Activated CD4-positive, alpha-beta T cell treated with anti-CD3 and anti-CD28 coated beads for 4 hours (primary cell): Measurements from ENCODE around the gene SAA4.
"Not testable (repeated sequence)": the region's sequence is repeated elsewhere in the genome, so short reads cannot be mapped to it uniquely, and the experiment has no call there.

ENCODE experiments used
- DNase-seq, 2 donors: peaks; one replicate each; pipeline ENCODE4 v3.0.0-alpha.2; 2020

The SAA4 gene

DNA sequence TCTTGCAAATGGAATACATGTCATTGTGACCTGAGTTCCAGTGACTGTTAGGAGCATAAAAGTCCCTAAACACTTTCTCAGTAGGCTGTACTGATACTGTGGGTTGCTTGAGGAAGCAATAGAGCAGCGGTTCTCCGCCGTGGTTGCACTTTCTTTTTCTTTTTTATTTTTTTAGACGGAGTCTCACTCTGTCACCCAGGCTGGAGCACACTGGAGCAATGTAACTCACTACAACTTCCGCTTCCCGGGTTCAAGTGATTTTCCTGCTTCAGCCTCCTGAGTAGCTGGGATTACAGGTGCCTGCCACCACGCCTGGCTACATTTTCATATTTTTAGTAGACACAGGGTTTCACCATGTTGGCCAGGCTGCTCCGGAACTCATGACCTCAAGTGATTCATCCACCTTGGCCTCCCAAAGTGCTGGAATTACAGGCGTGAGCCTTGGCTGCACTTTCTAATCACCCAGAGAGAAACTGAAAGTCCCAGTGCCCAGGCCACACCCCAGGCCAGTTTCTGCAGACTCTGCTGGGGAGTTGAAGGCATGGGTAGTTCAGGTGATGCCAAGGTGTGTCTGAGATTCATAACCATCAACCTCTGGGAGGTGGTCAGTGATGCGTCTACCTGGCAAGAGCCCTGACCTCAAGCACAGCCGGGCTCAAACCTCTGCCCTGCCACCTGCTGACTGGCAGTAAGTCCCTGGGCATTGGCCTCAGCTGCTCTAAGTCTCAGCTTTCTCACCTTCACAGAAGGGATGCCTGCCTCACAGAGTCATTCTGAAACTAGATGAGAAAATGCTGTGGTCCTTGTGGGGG lies 10.0 kb upstream of the SAA4 start:
- not testable (repeated sequence) for DNase-seq

DNA sequence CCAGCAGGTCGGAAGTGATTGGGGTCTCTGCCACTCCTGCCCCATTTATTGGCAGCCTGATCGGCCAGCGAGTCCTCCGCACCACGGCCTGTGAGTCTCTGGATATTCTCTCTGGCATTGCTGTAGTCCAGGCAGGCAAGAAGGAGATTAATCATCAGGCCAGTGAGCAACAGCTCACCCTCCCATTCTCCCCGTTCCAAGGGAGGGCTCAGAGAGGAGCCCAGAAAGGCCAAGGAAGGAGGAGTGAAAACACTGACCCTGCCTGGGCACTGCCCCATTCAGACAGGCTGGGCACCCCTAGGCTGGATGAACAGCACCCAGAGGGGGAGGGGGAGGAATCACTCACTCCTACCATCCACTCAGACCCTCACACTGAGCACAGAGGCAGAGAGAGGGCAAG lies 8.8 kb upstream of the SAA4 start:
- DNase-seq, result no peak

DNA sequence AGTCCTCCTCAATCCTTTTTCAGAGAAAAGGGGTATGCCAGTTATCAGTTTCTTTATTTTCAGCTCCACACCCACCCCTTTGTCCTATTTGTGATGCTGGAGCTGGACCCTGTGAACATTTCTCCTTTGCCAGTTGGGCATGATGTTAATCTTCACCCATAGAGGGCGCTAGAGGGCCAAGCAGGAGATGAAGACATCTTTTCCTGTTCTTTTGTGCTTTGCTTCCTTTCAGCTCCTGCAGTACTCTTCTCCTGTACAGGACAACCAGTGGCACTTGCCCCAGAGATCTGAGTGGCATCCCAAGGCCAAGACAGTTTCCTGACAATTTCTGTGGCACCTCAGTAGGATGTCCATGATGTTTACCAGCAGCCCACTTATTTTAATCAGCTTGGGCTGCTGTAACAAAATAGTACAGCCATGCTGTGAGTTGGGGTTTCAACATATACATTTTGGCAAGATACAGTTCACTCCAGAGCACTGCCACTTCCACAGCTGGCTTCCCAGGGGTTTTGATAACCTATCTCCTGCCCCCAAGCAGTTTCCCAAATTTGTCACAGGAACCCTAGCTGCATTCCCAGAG lies 7.3 kb upstream of the SAA4 start:
- peak; percentile 45 to 62 for DNase-seq

DNA sequence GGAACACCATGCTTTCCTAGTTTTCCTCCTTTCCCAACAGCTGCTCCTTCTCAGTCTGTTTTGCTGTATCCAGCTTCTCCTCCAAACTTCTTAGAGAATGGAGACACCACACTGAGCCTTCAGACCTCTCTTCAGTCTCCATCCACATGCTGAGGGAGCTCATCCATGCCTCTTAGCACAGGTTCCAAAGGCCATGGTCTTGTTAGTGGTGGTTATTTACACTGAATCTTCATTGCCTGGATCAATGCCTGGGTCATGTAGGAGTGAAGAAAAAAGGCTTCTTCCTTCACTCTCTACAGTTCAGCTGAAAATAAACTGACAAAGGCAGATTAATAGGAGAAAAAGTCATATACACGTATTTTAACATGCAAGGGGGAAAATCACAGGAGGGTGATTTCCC lies 3.1 kb upstream of the SAA4 start:
- no peak for DNase-seq

DNA sequence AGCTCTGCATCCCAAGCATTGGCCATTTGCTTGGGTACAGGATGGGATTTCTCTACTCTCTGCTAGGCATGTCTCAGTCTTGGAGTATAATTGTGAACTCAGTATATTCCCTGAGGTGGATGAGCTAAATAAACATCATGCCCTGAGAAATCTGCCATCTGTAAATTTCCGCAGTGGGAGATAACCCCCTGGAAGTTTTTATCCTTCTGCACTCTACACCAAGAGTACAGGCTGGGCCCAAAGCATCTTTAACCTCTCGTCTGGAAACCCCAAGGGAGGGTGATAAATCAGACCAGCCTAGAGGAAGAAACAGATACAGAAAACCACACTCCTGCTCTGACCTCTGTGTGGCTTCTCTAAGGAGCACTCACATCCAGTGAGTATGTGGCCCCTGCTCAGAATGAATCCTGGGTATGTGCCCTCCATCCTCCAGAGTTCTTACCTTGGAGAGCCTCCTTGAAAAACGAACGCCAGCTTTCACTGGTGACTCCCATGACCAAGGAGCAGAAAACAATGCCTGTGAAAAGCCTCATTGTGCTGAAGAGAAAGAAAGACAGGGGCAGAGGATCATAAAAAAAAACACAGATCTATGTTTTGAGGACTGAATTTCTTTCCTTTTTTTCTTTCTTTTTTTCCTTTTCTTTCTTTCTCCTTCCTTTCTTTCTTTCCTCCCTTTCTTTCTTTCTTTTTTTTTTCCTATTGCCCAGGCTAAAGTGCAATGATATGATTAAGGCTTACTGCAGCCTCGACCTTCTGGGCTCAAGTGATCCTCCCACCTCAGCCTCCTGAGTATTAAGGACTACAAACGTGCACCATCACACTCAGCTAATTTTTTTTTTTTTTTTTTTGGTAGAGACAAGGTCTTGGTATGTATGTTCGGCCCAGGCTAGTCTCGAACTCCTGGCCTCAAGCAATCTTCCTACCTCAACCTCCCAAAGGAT lies 938 bp downstream of the SAA4 start:
- no peak for DNase-seq

DNA sequence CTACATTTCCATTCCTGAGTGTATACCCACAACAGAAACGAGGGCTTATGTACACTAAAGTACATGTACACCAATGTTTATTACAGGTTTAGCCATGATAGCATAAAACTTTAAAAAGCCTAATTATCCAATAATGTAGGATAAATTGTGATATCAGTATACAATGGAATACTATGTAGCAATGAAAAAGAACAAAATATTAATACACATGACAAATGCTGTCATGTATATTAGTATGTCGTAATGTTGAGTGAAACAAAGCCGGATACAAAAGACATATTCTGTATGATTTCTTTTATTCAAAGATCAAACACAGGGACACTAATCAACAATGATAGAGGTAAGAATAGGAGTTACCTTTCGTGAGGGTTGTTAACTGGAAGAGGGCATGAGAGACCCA lies 2.7 kb downstream of the SAA4 start:
- DNase-seq, result no peak

DNA sequence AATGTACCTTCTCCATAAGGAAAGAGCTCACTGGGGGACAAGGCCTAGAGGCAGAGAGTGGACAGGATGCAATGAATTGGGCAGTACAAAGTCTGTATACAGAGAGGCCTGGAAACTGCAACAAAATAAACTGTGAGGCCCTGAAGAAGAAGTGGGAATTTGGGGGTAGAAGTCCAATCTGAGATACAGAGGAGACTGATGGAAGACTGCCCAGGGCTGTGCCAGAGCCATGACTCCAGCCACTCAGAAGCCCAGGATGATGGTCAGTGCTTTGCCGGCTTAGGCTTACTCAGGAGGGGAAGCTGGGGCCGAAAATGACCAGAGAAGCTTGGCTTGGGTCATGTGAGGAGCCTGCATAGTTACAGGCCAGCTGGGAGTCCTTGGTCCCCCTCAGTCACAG lies 5.7 kb downstream of the SAA4 start:
- no peak for DNase-seq

DNA sequence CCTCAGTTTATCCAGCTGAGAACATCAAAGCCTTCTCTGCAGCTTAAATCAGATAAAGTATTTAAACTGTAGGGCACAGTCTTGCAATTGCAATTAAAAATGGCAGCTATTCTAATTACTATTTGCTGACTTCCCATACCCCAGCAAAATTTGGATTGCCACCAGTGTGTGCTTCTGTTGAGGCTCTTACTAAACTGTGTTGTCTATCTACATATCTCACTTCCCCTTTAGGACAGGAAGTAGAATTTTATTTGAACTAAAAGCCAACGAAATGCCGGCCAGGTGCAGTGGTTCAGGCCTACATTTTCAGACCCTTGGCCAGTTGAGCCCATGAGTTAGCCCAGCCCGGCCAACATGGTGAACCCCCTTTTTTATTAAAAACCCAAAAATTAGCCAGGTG lies 7.1 kb downstream of the SAA4 start:
- no peak for DNase-seq

DNA sequence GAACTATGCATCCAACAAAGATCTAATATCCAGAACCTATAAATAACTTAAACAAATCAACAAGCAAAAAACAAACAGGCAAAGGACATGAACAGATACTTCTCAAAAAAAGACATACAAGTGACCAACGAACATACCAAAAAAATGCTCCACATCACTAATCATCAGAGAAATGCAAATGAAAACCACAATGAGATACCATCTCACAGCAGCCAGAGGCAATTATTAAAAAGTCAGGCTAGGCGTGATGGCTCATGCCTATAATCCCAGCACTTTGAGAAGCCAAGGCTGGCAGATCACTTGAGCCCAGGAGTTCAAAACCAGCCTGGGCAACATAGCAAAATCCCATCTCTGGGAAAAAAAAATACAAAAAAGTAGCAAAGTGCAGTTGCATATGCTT lies 10.7 kb downstream of the SAA4 start:
- no peak for DNase-seq

DNA sequence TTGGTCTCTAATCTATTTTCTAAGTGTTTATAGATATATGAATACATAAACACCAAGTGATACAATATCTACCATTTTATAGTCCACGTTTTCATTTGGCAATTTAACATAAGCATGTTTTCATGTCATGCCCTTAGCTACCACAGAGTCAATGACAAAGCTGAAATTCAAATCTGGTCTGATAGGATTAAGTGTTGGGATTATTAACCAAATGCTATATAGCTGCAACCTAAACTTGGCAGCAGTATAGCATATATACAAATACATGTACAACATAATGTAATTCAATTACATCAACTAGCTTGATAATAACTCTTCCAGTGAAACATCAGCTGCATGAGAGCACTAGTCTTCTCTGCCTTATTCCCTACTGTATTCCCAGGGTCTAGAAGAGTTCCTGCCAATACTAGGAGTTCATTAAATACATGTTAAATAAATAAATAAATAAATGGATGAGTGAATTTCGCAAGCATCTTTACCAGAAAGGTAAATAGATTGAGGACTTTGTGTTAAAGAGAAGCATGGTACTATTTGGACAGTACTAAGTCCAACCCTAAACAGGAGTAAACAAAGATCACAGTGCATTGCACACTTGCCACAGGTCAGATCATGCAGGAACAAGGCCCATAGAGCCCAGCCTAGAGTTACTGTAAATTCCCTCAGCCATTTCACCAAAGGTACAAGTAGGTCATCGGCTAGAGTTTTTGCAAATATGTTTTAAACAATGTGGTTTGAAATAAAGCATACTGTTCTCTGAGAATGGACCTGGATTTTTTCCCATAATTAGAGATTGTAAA lies 12.8 kb downstream of the SAA4 start:
- DNase-seq, result no peak

DNA sequence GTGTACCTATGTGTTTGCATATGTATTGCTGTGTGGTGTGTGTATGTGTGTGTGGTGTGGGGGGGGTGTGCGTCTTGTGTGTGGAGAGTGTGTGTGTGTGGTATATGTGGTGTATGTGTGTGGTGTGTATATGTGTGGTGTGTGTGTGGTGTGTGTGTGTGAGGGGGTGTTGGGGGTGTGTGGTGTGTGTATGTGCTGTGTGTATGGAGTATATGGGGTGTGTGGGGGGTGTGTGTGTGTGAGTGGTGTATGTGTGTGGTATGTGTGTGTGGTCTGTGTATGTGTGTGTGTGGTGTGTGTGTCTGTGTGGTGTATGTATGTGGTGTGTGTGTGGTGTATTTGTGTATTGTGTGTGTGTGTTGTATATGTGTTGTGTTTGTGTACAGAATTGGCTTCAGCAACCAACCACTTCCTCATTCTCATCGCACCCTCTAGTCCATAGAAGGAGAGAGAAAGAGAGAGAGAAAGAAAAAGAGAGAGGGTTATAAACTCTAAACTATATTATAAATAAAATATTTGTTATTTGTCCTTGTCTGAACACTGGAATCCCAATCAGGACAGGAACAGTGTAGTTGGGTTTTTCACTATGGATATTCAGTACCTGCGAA lies 13.7 kb downstream of the SAA4 start:
- DNase-seq, result no peak

DNA sequence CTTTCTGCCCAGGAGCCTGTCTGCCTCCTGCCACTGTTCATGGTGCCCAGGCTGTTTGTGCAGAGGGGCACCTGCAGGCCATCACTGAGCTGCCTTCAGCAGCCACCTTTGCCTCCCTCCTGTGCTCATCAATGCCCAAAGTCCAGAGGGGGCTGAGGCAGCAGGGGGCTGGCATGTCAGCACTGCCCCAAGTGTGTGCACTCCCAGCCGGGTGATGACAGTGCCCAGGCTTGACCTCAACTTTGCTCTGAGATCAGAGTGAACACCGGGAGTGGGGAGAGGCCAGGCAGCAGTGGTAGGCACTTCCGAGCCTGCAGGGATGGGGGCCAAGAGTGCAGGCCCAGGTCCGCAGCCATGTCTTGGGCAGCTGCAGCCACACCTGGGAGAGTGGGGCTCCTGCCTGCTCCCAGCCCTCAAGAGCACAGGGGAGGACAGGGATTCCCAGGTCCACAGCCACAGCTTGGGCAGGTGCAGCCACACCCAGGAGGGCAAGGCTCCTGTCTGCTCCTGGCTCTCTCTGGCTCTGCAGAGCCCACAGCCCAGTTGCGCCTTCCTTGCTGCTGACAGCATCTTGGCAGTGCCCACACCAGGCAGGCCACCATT lies 15.2 kb downstream of the SAA4 start:
- DNase-seq, result no peak

DNA sequence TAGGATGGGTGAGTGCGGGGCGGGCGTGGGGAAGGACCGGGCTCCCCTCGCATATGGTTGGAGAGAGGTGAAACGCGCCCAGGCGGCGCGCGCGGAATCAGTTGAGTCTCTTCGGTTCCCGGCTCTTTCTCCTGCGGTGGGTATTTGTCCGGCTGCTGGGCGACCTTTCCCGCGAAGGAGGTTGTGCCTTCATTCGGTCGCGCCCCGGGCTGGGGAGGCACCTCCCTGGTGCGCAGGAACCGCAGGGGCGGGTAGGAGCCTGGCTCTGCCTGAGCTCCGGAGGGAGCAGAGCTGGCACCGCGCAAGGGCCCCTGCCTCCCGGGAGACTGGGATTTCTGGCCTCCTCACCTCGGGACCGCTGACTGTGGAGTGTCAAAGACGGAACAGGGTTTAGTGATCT lies 27.5 kb downstream of the SAA4 start:
- DNase-seq, result no peak

DNA sequence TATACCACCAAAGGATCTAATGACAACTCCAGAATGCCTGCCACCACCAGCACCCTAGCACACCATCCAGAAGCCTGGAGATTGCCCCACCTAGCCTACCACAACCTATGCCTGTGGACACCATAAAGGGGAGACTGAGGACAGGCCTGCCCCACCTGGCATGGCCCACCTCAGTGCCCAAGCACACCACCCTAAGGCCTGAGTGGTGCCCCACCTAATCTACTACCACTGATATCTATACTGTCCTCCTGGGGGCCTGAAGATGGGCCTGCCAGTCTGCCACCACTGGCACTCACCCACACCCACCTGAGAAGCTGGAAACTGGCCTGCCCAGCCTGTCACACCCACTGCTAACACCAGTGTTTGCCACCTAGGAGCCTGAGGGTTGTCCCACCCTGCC lies 31.8 kb downstream of the SAA4 start:
- no peak for DNase-seq

DNA sequence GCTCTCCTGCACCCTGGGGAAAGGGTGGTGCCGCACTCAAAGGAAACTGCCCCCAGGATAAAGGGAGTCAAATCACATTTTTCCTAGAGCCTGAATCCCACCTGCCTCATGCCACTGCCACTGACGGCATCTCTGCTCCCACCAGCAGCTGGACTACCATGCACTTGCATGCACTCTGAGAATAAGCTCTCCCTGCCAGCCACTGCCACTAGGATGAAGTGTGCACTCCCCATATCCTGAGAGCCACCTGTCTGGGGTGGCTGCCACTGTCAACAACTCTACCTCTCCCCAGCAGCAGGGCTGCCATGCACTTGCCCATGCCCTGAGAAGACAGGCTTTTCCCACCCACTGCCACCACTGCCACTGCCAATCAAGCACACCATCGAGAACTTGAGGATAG lies 32.4 kb downstream of the SAA4 start:
- no peak for DNase-seq

DNA sequence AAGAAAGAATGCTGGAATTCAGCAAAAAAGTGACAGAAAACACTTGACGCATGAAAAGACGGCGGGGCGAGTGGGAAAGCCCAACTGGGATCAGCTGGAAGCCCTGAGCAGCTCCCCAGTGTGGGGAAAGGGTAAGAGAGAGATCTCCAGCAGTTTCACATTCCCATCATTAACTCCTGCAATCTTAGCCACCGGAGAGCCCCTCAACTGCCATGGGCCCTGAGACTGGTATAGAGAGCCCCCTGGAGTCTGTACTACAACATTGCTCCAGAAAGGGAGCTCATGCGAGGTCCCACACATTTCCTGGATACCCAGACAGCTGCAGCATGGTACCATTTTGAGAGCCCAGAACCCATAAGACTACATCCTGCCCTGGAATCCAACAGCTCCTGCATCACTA lies 32.9 kb downstream of the SAA4 start:
- DNase-seq, result no peak

DNA sequence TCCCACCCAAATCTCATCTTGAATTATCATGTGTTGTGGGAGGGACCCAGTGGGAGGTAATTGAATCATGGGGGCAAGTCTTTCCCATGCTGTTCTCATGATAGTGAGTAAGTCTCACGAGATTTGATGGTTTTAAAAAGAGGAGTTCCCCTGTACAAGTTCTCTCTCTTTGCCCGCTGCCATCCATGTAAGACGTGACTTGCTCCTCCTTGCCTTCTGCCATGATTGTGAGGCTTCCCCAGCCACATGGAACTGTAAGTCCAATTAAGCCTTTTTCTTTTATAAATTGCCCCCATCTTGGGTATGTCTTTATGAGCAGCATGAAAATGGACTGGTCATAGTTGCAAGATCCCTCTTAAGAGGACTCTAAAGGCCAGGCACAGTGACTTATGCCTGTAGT lies 38.9 kb downstream of the SAA4 start:
- not testable (repeated sequence) for DNase-seq

DNA sequence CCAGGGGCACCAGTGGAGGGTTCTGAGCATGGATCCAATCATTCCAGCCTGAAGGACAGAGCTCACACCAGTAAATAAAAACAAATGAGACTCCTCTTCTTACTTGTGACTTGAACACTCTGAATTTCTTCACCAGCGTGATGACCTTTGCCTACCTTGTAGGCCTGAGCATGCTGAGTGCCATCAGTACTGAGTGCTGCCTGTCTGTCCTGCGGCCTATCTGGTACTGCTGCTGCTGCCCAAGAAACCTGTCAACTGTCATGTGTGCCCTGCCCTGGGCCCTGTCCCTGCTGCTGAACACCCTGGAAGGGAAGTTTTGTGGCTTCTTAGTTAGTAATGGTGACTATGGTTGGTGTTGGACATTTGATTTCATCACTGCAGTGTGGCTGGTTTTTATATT lies 40.1 kb downstream of the SAA4 start:
- DNase-seq, result no peak

DNA sequence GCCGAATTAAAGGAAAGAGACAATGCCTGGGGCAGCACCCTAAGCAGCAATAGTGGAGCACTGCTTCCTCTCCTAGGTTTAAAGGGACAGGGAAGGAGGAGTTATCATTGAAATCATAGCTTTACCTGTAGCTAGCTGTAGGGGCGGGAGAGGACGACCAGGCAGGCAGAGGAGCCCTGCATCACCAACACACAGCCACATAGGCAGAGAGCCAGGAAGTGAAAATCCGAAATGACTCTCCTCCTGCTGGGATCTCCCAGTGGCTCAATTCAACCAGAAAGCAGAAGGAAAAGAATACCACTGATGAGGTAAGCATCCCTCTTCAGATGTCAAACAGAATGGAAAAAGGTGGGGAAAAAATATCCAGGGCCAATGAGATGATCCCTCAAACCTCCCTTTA lies 43.6 kb downstream of the SAA4 start:
- DNase-seq, result no peak

DNA sequence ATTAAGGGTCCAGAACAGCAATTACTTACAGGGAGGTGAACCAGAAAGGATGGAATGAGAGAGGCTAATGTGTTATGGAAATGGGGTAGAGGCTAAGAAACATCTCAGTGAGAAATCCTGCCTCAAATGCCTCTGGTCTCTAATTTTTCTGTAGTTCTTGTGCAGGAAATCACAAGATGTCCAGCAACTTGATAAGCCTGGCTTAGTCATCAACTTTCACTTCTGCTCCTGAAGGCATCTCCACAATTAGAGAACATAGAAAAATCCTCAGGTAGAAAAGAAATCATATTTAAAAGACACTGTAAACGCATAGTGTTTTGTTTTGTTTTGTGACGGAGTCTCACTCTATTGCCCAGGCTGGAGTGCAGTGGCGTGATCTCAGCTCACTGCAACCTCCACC lies 45.2 kb downstream of the SAA4 start:
- no peak for DNase-seq

DNA sequence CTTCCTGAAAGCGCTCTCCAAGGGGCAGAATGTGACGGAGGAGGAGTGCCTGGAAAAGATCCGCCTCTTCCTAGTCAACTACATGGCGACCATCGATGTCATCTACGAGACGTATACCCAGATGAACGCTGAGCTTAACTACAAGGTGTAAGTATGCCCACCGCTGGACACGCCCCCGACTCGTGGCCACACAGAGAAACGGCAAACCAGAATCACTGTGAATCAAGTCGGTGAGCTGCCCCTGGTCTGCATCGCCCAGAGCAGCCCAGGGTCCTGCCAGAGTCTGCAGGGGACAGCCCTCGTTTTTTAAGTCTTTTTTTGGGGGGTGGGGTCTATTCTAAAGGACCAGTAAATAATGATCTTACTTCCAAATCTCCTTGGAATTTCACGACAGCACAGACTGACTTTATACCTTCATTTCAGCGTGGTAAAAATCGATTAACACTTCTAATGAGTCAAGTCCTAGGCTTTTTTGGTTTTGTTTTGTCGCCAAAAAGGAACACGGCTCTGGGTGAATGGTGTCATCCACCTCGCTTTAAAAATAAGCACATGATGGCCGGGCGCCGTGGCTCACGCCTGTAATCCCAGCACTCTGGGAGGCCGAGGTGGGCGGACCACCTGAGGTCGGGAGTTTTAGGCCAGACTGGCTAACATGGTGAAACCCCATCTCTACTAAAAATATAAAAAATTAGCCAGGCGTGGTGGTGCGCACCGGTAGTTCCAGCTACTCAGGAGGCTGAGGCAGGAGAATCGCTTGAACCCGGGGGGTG lies 46.9 kb downstream of the SAA4 start:
- not testable (repeated sequence) for DNase-seq
